ENCODE data around the gene SEL1L2.

GRCh38 chr20:13984211-13984610 is 6.2 kb downstream of the SEL1L2 start:
- TF ChIP-seq CTCF (IDR thresholded peaks at IDR 0.05) (no peak), POLR2A (IDR thresholded peaks at IDR 0.05) (no peak)

Data from right lobe of liver (tissue), 4 donors.